ENCODE results near the gene SLC5A2.
"Not testable (repeated sequence)": the region's sequence is repeated elsewhere in the genome, so short reads cannot be mapped to it uniquely, and the experiment has no call there.

The SLC5A2 gene

DNA sequence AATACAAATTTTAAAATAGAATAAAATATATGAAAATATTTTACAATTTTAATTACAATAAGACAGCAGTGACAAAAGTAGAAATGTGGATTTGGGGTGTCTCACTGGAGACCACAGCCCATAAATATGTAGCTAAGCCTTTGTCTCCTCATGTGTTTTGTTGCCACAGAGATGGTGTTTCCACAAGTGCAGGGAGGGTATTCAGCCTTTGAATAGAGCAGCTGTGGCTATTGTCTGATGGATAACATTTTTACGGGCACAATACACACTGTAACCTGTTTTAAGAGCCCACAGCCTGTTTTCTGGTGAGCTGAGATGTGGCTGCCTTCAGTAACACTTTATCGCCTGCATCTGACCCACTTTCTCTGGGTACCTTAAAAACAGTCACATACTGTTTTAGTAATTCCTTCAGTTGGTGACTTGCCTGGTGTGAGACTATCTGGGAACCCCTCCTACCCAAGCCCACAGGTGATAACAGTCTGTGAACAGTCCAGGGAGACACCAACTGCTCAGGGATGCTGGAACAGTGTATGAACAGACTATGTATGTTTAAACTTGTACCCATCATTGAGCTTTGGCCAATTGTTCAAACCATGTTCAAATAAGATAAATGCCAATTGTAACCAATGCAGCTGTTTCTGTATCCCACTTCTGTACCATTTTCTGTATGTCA lies 37.0 kb downstream of the SLC5A2 start:
- TF ChIP-seq CTCF (IDR thresholded peaks at IDR 0.05; ENCODE audit: low read depth, low read length): no peak
- no peak for DNase-seq (ENCODE audit: extremely low read depth, low read depth)

- no peak for TF ChIP-seq CTCF (IDR thresholded peaks at IDR 0.05; ENCODE audit: low read depth, low read length)
Observed at GRCh38 chr16:31521368-31521767, 38.4 kb downstream of the SLC5A2 start.

DNA sequence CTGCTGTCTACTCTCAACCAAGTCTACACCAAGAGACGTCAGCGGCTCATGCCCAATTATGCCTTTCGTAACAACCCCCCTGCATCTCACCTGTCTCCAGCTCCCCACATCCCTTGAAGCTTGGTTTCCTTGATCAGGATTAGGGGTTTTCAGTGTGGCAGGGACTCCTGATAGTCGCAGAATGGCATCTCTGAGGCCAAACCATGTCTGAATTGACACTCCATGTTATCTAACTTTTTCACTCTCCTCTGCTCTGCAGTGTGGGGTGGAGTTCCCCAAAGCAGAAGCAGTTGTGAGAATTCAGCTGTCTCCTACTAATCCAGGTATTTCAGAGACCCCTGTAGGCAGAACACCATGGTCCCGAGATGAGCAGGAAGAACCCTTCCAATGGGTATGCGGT lies 39.1 kb downstream of the SLC5A2 start:
- TF ChIP-seq CTCF (IDR thresholded peaks at IDR 0.05; ENCODE audit: low read depth, low read length): no peak
- DNase-seq (ENCODE audit: extremely low read depth, low read depth): no peak

More at GRCh38 chr16:31521368-31521767, 38.4 kb downstream of the SLC5A2 start:
- DNase-seq (ENCODE audit: extremely low read depth, low read depth): no peak

GRCh38 chr16:31523768-31524167 lies 40.8 kb downstream of the SLC5A2 start:
- DNase-seq (ENCODE audit: extremely low read depth, low read depth): not testable (repeated sequence)

- no peak for DNase-seq (ENCODE audit: extremely low read depth, low read depth)
- TF ChIP-seq CTCF (IDR thresholded peaks at IDR 0.05; ENCODE audit: low read depth, low read length): no peak
Observed at GRCh38 chr16:31525113-31525512, 42.2 kb downstream of the SLC5A2 start.

DNA sequence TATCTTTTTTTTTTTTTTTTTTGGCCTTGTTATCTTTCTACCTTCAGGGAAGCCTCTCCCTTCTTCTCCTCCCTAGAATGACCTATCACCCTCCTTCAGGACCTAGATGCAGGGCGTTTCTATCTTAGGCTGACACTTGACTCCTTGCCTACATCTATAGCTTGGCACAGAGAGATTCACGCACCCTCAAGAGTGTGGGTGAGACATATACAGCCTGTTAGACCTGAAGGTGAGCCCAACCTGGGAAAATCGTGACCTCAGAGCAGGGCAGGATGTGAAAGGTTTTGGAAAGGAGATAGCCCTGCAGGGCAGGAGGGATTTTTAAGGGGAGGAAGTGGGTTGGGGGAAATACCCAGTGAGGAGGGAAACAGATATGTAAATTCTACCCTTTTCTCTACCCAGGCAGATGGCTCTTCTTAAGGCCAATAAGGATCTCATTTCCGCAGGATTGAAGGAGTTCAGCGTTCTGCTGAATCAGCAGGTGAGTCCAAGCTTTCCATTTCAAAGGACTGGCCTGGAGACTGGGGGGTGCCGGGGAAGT lies 44.9 kb downstream of the SLC5A2 start, which contains the start of gene AHSP:
Gene AHSP (plus strand): TSS at position 167 of the 541 bp plus-strand sequence. CDS start 240 bp downstream, at position 407.
- no peak for DNase-seq (ENCODE audit: extremely low read depth, low read depth)
- no peak for TF ChIP-seq CTCF (IDR thresholded peaks at IDR 0.05; ENCODE audit: low read depth, low read length)

DNA sequence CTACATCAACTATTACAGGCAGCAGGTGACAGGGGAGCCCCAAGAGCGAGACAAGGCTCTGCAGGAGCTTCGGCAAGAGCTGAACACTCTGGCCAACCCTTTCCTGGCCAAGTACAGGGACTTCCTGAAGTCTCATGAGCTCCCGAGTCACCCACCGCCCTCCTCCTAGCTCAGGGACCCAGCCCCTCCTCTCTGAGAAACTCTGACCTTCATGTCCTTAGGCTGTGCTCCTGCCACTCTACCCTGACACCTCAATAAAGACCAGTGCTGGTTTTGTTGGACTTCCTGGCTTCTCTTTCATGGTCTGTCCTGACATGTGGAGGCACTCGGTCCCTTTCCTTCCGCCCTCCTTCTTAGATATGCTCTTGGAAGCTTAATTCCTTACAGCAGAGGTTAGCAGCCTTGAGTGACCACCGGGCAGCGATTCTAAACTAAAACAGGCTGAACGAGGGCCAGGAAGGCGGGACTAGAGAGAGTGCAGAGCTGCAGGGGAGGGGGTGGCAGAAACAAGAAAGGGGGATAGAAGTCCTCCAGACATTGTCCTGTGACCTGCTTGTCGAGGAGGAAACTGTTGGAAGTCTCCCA lies 45.7 kb downstream of the SLC5A2 start:
- no peak for DNase-seq (ENCODE audit: extremely low read depth, low read depth)
- no peak for TF ChIP-seq CTCF (IDR thresholded peaks at IDR 0.05; ENCODE audit: low read depth, low read length)
